GM19023 (cell line): ENCODE results near the gene PLP1.
A peak's percentile ranks its signal among the peaks of the same experiment; 100 is the strongest.

Experiments used
- ATAC-seq: cut with Tn5 transposase; IDR thresholded peaks from one replicate; pipeline ENCODE4 v1.9.1; 2021; ENCODE audit warnings: mild to moderate bottlenecking, moderate library complexity; ENCODE audit not compliant: unreplicated experiment

Gene PLP1

GRCh38 chrX:103823591-103823990, 47.0 kb downstream of the PLP1 start:
- ATAC-seq = no peak

DNA sequence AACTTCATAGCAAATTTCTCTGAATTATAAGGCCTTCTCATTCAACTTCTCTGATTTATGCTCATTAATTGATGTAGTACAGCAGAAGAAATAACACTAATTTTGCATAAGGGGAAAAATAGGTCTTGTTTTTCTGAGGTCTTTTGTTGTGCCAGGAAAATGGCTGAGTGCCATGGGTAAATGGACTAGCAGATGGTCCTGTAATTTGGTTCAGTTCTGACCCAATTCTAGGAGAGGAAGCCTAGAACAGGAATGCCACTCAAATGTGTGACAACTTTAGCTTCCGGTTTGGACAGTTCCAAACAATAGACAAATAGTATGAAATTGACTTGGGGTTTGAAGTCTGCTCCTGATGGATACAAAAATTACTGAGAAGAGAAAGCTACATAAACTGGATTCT, 49.2 kb downstream of the PLP1 start:
- no peak for ATAC-seq

DNA sequence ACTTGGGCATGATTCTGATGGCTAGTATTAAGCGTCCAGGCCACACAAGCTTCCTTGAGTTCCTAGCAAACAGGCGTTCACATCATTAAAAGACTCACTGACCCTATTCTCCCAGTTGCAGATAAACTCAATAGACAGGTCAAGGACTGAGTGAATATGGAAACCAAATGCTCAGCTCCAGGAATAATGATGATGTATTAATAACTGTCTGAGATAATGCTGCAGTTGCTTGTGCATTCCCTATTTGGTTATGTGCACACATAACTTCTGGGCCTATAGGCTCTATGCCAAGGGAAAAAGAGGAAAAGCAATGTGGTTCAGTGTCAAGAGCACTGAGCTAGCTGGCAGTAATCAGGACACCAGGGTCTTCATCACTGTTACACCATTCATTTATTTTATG, 51.9 kb downstream of the PLP1 start:
- no peak for ATAC-seq

DNA sequence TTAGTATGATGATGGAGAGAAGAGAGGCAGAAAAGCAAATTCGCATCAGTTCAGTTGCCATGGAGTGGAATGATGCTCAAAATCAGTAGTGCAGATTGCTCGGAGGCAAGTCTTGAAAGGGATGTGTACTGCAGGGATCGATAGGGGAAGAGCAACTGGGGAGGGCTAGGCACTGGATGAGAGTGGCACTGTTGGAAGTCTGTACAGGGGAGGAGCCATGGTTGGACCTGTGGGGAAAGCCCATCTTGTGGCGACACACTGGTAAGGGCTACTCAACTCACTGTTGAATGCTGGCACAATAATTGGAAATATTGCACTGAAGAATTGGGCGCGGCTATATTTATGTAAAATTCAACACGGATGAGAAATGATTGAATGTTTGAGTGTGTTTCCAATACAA, 54.2 kb downstream of the PLP1 start:
- ATAC-seq = no peak

DNA sequence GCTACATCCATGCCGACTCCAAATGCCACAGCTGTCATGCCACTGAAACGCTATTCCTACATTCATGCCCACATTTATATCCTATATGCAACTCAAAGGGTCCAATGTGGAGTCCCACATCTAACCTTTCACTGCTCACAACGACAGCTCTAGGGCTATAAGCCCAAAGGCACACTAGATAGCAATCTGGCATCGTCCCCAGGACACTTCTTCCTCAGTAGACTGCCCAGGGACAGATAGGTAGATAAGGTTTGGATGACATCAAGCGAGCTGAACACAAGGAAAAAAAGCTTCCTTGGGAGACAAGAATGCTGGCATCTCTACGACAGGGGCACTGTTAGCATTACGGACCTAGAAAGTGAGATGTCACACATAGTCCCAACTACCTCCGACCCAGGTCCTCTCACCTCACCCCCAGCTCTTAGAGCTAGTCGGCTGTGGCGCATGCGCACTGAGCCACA, 54.7 kb downstream of the PLP1 start:
- ATAC-seq = no peak

DNA sequence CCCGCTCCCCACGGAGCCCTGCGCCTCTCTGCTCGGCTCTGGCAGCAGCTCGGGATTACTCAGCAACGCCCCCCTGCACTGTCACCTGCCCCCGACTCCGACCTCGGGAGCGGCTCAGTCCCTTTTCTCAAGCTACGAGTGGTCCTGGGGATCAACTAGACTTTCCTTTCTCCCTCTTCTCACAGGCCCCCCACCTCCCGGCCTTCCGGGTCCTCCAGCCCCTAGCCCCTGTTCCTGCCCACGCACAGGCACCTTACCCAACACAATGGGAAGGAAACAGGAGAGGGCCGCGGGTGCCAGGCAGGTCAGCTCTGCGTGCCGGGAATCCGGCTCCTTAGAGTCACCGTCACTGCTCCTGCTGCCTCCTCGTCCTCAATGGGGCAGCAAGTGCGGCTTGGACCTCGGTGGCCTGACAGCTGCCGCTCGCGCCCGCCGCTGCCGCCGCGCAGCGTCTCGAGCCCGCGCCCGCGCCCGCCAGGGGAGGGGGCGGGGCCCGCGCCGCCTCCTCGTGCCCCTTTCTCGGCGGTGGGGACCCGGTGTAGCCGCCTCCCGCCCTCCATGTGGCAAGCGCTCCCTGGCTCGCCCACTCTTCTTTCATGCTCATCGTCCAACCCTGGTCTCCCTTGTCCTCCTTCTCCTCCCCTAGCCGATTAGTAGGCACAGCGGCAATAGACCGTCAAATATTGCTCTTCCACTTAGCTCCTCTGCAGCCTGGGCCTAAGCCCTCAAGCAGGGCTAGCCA, 55.3 kb downstream of the PLP1 start, which contains the start of gene RAB9B:
RAB9B (minus strand) TSS at position 455 of the 742 bp plus-strand sequence. CDS start 6,473 bp downstream, outside the sequence.
- peak; percentile 89 for ATAC-seq

DNA sequence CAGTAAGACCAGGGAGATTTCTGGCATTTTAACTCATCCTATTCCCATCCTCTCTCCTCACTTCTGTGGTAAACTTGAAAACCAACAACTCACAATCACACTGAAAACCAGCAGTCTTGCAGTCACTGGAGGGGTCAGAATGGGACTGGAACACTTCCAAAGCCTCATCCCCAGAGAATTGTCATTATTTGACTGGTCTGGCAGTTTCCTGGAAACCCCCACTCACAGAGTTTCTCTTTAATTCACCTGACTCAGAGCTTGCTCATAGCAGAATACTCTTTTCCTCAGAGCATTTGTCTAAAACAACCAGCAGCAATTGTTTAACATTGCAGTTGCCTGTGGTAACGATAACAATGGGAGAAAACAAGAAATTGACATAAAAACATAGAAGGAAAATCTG, 62.8 kb downstream of the PLP1 start:
- ATAC-seq = no peak
